Measurements from ENCODE around the gene AKAP7.
A peak's percentile ranks its signal among the peaks of the same experiment; 100 is the strongest.
"Not testable (repeated sequence)": the region's sequence is repeated elsewhere in the genome, so short reads cannot be mapped to it uniquely, and the experiment has no call there.

Gene AKAP7

DNA sequence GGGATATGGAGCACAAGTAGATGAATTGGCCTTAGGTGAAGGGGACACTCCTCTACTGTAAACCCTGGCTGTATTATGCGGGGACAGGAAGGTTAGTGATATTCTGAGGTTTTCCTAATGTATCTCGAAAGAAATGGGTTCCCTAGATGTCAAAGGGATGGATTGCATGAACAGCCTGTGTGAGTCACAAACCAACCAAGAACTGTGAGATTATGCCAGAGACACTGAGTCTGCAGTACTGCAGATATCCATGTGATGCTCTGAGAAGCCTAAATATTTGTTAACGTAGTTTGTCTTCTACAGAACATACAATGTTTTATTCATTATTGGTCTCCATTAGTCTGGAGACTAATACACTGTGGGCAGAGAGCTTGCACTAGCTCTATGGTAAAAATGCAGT, 182.2 kb downstream of the AKAP7 start:
- H3K4me3 ChIP-seq (ENCODE audit: low read depth, low read length) = no peak overlapping the region
- DNase-seq = no peak
- no peaks in the 10 kb centered on the region for H3K9me3 ChIP-seq (ENCODE audit: severe bottlenecking)
- H3K27ac ChIP-seq = no peak overlapping the region
- H3K27me3 ChIP-seq (ENCODE audit: insufficient read depth, low read depth, severe bottlenecking) = no peaks in the 10 kb centered on the region
- H3K36me3 ChIP-seq = no peaks in the 10 kb centered on the region
- TF ChIP-seq, protein P1, sequence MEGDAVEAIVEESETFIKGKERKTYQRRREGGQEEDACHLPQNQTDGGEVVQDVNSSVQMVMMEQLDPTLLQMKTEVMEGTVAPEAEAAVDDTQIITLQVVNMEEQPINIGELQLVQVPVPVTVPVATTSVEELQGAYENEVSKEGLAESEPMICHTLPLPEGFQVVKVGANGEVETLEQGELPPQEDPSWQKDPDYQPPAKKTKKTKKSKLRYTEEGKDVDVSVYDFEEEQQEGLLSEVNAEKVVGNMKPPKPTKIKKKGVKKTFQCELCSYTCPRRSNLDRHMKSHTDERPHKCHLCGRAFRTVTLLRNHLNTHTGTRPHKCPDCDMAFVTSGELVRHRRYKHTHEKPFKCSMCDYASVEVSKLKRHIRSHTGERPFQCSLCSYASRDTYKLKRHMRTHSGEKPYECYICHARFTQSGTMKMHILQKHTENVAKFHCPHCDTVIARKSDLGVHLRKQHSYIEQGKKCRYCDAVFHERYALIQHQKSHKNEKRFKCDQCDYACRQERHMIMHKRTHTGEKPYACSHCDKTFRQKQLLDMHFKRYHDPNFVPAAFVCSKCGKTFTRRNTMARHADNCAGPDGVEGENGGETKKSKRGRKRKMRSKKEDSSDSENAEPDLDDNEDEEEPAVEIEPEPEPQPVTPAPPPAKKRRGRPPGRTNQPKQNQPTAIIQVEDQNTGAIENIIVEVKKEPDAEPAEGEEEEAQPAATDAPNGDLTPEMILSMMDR (IDR thresholded peaks at IDR 0.05; ENCODE audit: low read depth, low read length) = no peak

DNA sequence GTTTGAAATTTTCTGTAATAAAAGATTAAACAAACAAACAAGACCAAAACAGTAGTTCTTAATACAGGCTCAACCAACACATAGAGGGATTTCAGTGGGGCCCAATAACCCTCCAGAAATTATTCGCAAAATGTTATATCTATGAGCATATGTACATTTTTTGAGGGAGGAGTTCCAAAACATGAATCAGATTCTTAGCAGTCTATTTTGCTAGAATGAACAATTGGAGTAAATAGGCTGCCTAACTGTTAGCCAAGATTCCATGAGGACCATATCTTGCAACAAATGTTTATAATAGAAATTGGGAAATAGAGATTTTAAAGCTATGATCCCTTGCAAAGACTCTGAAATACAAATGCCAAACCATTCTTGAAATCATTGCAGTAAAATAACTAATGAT, 186.3 kb downstream of the AKAP7 start:
- TF ChIP-seq, protein P1 (IDR thresholded peaks at IDR 0.05; ENCODE audit: low read depth, low read length) = no peak
- Histone ChIP-seq H3K9me3 (ENCODE audit: severe bottlenecking) (no peaks in the 10 kb centered on the region), H3K27ac (no peak overlapping the region)

DNA sequence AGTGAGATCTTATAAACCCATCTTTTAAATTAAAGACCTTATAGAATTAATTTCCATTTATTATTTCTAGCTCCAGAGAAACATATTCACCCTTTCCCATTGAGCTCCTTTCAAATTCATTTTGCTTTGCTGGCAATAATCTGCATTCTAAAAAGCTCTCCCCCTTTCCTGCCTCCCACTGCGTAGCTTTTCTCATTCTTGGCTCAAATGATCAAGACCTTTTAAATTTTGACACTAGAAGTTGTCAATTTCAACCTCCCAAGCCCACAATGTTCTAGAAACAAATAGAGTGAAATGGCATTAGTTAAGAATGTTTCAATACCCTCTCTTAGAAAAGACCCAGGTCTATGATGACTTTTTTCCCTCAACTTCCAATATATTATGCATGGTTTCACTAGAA, 186.9 kb downstream of the AKAP7 start:
- TF ChIP-seq, protein P1 (IDR thresholded peaks at IDR 0.05; ENCODE audit: low read depth, low read length) = no peak
- H3K27ac ChIP-seq = no peak overlapping the region
- no peaks in the 10 kb centered on the region for H3K27me3 ChIP-seq (ENCODE audit: insufficient read depth, low read depth, severe bottlenecking)
- DNase-seq = no peak
- H3K4me3 ChIP-seq (ENCODE audit: low read depth, low read length) = no peak overlapping the region
- H3K36me3 ChIP-seq = no peaks in the 10 kb centered on the region
- H3K9me3 ChIP-seq (ENCODE audit: severe bottlenecking) = no peaks in the 10 kb centered on the region

More for the DNA sequence above, 186.3 kb downstream of the AKAP7 start:
- Histone ChIP-seq H3K4me3 (ENCODE audit: low read depth, low read length) (no peak overlapping the region), H3K36me3 (no peaks in the 10 kb centered on the region), H3K27me3 (ENCODE audit: insufficient read depth, low read depth, severe bottlenecking) (no peaks in the 10 kb centered on the region)
- no peak for DNase-seq

DNA sequence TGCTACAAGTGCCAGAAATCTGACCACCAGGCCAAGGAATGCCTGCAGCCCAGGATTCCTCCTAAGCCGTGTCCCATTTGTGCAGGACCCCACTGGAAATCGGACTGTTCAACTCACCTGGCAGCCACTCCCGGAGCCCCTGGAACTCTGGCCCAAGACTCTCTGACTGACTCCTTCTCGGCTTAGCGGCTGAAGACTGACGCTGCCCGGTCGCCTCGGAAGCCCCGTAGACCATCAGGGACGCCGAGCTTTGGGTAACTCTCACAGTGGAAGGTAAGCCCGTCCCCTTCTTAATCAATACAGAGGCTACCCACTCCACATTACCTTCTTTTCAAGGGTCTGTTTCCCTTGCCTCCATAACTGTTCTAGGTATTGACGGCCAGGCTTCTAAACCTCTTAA, 190.4 kb downstream of the AKAP7 start:
- H3K9me3 ChIP-seq (ENCODE audit: severe bottlenecking); H3K27ac ChIP-seq; H3K27me3 ChIP-seq (ENCODE audit: insufficient read depth, low read depth, severe bottlenecking); H3K36me3 ChIP-seq; H3K4me3 ChIP-seq (ENCODE audit: low read depth, low read length); DNase-seq: not testable (repeated sequence)

DNA sequence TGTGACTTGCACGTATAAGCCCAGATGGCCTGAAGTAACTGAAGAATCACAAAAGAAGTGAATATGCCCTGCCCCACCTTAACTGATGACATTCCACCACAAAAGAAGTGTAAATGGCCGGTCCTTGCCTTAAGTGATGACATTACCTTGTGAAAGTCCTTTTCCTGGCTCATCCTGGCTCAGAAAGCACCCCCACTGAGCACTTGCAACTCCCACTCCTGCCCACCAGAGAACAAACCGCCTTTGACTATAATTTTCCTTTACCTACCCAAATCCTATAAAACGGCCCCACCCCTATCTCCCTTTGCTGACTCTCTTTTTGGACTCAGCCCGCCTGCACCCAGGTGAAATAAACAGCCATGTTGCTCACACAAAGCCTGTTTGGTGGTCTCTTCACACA, 193.5 kb downstream of the AKAP7 start:
- not testable (repeated sequence) for H3K36me3 ChIP-seq; H3K9me3 ChIP-seq (ENCODE audit: severe bottlenecking); DNase-seq; H3K27ac ChIP-seq; H3K4me3 ChIP-seq (ENCODE audit: low read depth, low read length); H3K27me3 ChIP-seq (ENCODE audit: insufficient read depth, low read depth, severe bottlenecking)

DNA sequence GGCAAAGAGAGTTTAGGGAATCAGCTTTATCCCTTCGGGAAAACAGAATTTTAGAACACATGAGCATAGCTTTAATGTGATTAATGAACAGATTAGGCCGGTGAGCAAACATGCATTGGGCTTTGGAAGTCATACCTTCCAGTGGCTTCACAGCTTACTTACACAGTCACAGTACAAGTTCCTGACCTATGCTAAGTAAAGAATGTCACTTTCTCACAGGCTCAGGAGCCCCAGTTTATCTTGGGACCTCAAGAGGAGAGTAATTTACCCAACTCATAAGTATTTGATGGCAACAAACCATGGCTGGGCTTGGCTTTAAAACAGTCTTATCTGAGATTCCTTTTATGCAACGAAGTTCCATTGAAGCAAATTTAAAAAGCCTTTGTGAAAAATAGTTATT, 195.9 kb downstream of the AKAP7 start:
- peak; percentile 22 for DNase-seq
- Histone ChIP-seq H3K4me3 (ENCODE audit: low read depth, low read length) (no peak overlapping the region), H3K9me3 (ENCODE audit: severe bottlenecking) (no peaks in the 10 kb centered on the region), H3K27ac (no peak overlapping the region), H3K27me3 (ENCODE audit: insufficient read depth, low read depth, severe bottlenecking) (no peaks in the 10 kb centered on the region), H3K36me3 (no peaks in the 10 kb centered on the region)
- TF ChIP-seq, protein P1 (IDR thresholded peaks at IDR 0.05; ENCODE audit: low read depth, low read length) = no peak

DNA sequence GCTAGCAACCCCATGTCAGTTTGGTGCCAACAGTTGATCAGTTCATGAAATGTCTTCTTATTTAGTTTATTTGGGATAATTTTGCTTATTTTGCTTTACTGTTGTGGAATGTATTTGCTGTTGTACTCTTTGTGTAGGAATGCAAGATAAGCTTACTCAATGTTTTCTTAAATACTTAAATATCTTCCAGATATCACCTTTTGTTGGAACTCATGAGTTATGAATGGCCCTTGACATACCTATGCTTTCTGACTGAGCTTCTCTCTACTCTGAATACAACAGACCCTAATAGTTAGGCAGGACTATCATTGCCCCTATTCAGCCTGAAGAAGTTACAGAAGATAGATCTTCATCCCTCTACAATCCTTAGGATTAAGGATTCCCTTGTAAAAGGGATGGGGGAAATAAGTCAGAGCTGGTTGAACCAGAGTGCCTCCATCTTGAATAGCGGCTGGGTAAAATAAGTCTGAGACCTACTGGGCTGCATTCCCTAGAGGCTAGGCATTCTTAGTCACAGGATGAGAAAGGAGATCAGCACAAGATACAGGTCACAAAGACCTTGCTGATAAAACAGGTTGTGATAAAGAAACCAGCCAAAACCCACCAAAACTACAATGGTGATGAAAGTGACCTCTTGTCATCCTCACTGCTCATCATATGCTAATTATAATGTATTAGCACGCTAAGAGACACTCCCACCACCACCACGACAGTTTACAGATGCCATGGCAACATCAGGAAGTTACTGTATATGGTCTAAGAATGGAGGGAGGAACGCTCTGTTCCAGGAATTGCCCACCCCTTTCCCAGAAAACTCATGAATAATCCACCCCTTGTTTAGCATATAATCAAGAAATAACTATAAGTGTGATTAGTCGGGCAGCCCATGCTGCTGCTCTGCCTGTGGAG, 196.9 kb downstream of the AKAP7 start:
- H3K9me3 ChIP-seq (ENCODE audit: severe bottlenecking) = no peaks in the 10 kb centered on the region
- no peak overlapping the region for H3K4me3 ChIP-seq (ENCODE audit: low read depth, low read length)
- H3K27me3 ChIP-seq (ENCODE audit: insufficient read depth, low read depth, severe bottlenecking) = no peaks in the 10 kb centered on the region
- no peaks in the 10 kb centered on the region for H3K36me3 ChIP-seq
- no peak overlapping the region for H3K27ac ChIP-seq
- DNase-seq = no peak
- TF ChIP-seq, protein P1 (IDR thresholded peaks at IDR 0.05; ENCODE audit: low read depth, low read length) = no peak
